WTC11 (cell line): ENCODE data around the gene KIF5C. TPM values are rescaled to one million over a fixed set of nuclear protein-coding genes. Genes with fewer than 3 reads are reported as not detected.

ENCODE experiments used
- ATAC-seq: fragments of 200-7000 bp; cut with Tn5 transposase; 2 replicates; pipeline ENCODE4 v1.10.0; 2021; ENCODE audit warnings: mild to moderate bottlenecking, moderate library complexity
- CTCF ChIA-PET: fragments of 300-600 bp; sonication (Branson Sonifier 250); formaldehyde crosslinking; loops from one replicate; lab custom pipeline; 2021; ENCODE audit warnings: antibody characterized with exemption; lab: Charles Lee
- POLR2A ChIA-PET: fragments of 350-600 bp; sonication (Branson Sonifier 250); formaldehyde crosslinking; loops from one replicate; lab custom pipeline; 2021; ENCODE audit warnings: antibody characterized with exemption; lab: Charles Lee
- DNase-seq: peaks from one replicate; pipeline ENCODE4 v3.0.0; 2021; ENCODE audit warnings: low spot score
- H3K27ac Mint-ChIP-seq: 2 replicates; pipeline ENCODE4 v1.8.0; 2021; ENCODE audit warnings: mixed read lengths
- H3K27me3 Mint-ChIP-seq: 2 replicates; pipeline ENCODE4 v1.8.0; 2021; ENCODE audit warnings: low read depth, mild to moderate bottlenecking, moderate library complexity, mixed read lengths
- H3K36me3 Mint-ChIP-seq: 2 replicates; pipeline ENCODE4 v1.8.0; 2021; ENCODE audit warnings: mixed read lengths
- H3K4me1 Mint-ChIP-seq: 2 replicates; pipeline ENCODE4 v1.8.0; 2022; ENCODE audit warnings: mixed read lengths
- H3K4me3 Mint-ChIP-seq: 2 replicates; pipeline ENCODE4 v1.8.0; 2021; ENCODE audit warnings: mild to moderate bottlenecking, moderate library complexity, mixed read lengths
- H3K9me3 Mint-ChIP-seq: 2 replicates; pipeline ENCODE4 v1.8.0; 2021; ENCODE audit warnings: mixed read lengths
- ATF6 ChIP-seq: sonication (generic); formaldehyde crosslinking; IDR thresholded peaks from 2 replicates; pipeline ENCODE4 v1.8.1; 2023; ENCODE audit warnings: mild to moderate bottlenecking, missing genetic modification reagents
- CBFB ChIP-seq: sonication (generic); formaldehyde crosslinking; IDR thresholded peaks from 2 replicates; pipeline ENCODE4 v1.8.1; 2022; ENCODE audit warnings: mild to moderate bottlenecking, low read depth, missing genetic modification reagents
- CREM ChIP-seq: sonication (generic); formaldehyde crosslinking; IDR thresholded peaks from 2 replicates; pipeline ENCODE4 v1.8.1; 2022; ENCODE audit warnings: mild to moderate bottlenecking, missing genetic modification reagents, moderate library complexity
- CTCF ChIP-seq: fragments of 200-600 bp; IDR thresholded peaks from 2 replicates; pipeline ENCODE4 v1.8.0; 2022; ENCODE audit warnings: antibody characterized with exemption
- ERG ChIP-seq: fragments of 250-450 bp; sonication (Bioruptor Pico); IDR thresholded peaks from 2 replicates; pipeline ENCODE4 v1.8.0; 2021; ENCODE audit warnings: mild to moderate bottlenecking
- FOXJ3 ChIP-seq: sonication (generic); formaldehyde crosslinking; IDR thresholded peaks from 2 replicates; pipeline ENCODE4 v1.9.0; 2021; ENCODE audit warnings: missing genetic modification reagents, mild to moderate bottlenecking, borderline replicate concordance
- FOXK1 ChIP-seq: sonication (generic); formaldehyde crosslinking; IDR thresholded peaks from 2 replicates; pipeline ENCODE4 v1.8.0; 2022; ENCODE audit warnings: mild to moderate bottlenecking, moderate library complexity, missing genetic modification reagents
- GTF2I ChIP-seq: fragments of 250-450 bp; sonication (Bioruptor Pico); conservative IDR thresholded peaks from 2 replicates; pipeline ENCODE4 v1.4.0; 2021; ENCODE audit warnings: mild to moderate bottlenecking
- NFYB ChIP-seq: sonication (generic); formaldehyde crosslinking; conservative IDR thresholded peaks from 2 replicates; pipeline ENCODE4 v1.8.0; 2022; ENCODE audit warnings: low read depth, missing genetic modification reagents
- PRDM15 ChIP-seq: sonication (generic); formaldehyde crosslinking; IDR thresholded peaks from 2 replicates; pipeline ENCODE4 v1.8.0; 2022; ENCODE audit warnings: missing genetic modification reagents
- TCF7 ChIP-seq: sonication (generic); formaldehyde crosslinking; IDR thresholded peaks from 2 replicates; pipeline ENCODE4 v1.8.0; 2022; ENCODE audit warnings: mild to moderate bottlenecking, low read depth, missing genetic modification reagents, moderate library complexity
- USF2 ChIP-seq: sonication (generic); formaldehyde crosslinking; IDR thresholded peaks from 2 replicates; pipeline ENCODE4 v1.8.1; 2023; ENCODE audit warnings: mild to moderate bottlenecking, missing genetic modification reagents, moderate library complexity
- ZNF138 ChIP-seq: sonication (generic); formaldehyde crosslinking; conservative IDR thresholded peaks from 2 replicates; pipeline ENCODE4 v1.8.1; 2022; ENCODE audit warnings: mild to moderate bottlenecking, moderate library complexity, missing genetic modification reagents
- ZNF232 ChIP-seq: sonication (generic); formaldehyde crosslinking; IDR thresholded peaks from 2 replicates; pipeline ENCODE4 v1.8.0; 2022; ENCODE audit warnings: mild to moderate bottlenecking, missing genetic modification reagents
- total RNA-seq: library from RNA; stranded (reverse); gene quantifications from 3 replicates; pipeline ENCODE4 v1.2.3, GENCODE V29; 2021

The KIF5C gene
- total RNA-seq, 1 experiment from 2014 or later = 73.5 TPM

GRCh38 chr2:148935791-148936190 is 60.8 kb downstream of the KIF5C start:
- ChIA-PET CTCF (interaction anchor here (2.8 kb wide), 1 partner anchor 9 kb away, joined by 12 read pairs; no protein-coding TSS in a partner anchor), POLR2A (no interaction called here)
- peaks cover 3% of the 10 kb centered on the region for H3K36me3 Mint-ChIP-seq

More at GRCh38 chr2:148935791-148936190, 60.8 kb downstream of the KIF5C start:
- H3K9me3 Mint-ChIP-seq = no peaks in the 10 kb centered on the region
- H3K4me1 Mint-ChIP-seq = peaks cover 7% of the 10 kb centered on the region
- no peak for ATAC-seq
- no peaks in the 10 kb centered on the region for H3K27me3 Mint-ChIP-seq
- no peak overlapping the region for H3K4me3 Mint-ChIP-seq
- no peak for TF ChIP-seq USF2 (CRISPR knock-in tag)
- TF ChIP-seq CREM (CRISPR knock-in tag) = no peak
- no peak for TF ChIP-seq ATF6 (CRISPR knock-in tag)
- TF ChIP-seq FOXJ3 (CRISPR knock-in tag) = no peak
- no peak for TF ChIP-seq GTF2I (CRISPR knock-in tag)
- no peak for TF ChIP-seq TCF7 (CRISPR knock-in tag)
- no peak for TF ChIP-seq FOXK1 (CRISPR knock-in tag)
- TF ChIP-seq PRDM15 (CRISPR knock-in tag) = no peak
- TF ChIP-seq CTCF = no peak
- no peak for TF ChIP-seq ZNF138 (CRISPR knock-in tag)
- TF ChIP-seq ERG (CRISPR knock-in tag) = no peak
- no peak for TF ChIP-seq NFYB
- no peak for TF ChIP-seq CBFB (CRISPR knock-in tag)
- no peak for TF ChIP-seq ZNF232 (CRISPR knock-in tag)
- TF ChIP-seq, all 79 proteins: peak for 0
- H3K27ac Mint-ChIP-seq = no peak overlapping the region
- DNase-seq = no peak
